GM19351 (cell line): ENCODE measurements around the gene ATE1.
"Not testable (repeated sequence)": the region's sequence is repeated elsewhere in the genome, so short reads cannot be mapped to it uniquely, and the experiment has no call there.

Experiments used
- ATAC-seq: cut with Tn5 transposase; IDR thresholded peaks from one replicate; pipeline ENCODE4 v1.9.1; 2021; ENCODE audit warnings: mild to moderate bottlenecking, moderate library complexity; ENCODE audit not compliant: unreplicated experiment

The ATE1 gene

DNA sequence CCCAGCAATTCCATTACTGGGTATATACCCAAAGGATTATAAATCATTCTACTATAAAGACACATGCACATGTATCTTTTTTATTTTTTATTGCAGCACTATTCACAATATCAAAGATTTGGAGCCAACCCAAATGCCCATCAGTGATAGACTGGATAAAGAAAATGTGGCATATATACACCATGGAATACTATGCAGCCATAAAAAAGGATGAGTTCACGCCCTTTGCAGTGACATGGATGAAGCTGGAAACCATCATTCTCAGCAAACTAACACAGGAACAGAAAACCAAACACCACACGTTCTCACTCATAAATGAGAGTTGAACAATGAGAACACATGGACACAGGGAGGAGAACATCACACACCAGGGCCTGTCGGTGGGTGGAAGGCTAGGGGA, 228.1 kb downstream of the ATE1 start:
- ATAC-seq: not testable (repeated sequence)

DNA sequence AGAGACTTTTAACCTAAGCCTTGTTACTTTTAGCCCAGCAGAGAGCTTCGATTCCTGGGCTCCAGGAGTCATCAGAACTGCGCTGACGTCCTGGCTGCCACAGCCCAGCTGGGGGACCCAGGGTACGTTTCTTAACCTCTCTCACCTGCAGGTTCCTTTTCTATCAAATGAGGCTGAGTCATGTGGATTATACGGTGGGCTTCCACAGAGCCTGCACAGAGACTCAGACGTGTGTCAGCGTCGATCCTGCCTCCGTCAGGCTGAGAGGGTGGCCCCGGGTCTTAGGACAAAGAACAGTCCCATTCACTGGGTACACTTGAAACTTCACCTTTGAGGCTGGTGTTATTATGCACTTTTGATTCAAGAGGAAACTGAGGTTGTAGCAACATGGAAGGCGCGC, 228.9 kb downstream of the ATE1 start:
- no peak for ATAC-seq

DNA sequence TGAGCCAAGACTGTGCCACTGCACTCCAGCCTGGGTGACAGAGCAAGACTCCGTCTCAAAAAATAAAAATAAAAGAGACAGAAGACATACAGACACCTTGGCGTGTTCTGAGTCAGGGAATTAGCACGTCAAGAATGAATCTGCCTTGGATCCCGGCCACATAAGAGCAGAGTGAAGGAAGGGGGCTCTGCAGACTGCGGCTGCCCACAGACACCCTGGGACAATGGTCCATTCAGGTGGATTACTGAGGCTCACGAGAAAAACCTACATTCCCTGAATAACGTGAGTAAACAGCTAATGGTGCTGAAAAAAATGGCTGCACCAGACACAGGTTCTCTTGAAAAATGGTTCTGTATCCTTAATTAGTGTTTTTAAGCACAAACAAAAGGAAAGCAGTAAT, 229.5 kb downstream of the ATE1 start:
- ATAC-seq: no peak

DNA sequence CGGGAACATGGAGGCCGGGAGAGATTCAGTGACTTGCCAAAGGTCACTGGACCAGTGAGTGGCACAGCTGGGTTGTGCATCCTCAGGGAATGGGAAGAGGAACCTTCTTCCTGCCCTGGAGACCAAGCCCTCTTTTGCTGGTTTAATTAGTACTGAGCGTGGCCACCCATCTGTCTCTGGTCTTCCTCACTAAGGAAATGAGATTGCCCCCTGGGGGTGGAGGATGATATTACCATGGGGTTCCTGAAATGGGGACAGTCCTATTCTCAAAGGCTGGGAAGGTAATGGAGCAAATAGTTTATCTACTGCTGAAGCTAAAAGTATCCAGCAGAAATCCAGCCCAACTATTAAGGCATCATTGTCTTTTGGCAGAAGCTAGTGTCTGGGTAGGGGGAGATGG, 231.0 kb downstream of the ATE1 start:
- ATAC-seq: peak; percentile 68

DNA sequence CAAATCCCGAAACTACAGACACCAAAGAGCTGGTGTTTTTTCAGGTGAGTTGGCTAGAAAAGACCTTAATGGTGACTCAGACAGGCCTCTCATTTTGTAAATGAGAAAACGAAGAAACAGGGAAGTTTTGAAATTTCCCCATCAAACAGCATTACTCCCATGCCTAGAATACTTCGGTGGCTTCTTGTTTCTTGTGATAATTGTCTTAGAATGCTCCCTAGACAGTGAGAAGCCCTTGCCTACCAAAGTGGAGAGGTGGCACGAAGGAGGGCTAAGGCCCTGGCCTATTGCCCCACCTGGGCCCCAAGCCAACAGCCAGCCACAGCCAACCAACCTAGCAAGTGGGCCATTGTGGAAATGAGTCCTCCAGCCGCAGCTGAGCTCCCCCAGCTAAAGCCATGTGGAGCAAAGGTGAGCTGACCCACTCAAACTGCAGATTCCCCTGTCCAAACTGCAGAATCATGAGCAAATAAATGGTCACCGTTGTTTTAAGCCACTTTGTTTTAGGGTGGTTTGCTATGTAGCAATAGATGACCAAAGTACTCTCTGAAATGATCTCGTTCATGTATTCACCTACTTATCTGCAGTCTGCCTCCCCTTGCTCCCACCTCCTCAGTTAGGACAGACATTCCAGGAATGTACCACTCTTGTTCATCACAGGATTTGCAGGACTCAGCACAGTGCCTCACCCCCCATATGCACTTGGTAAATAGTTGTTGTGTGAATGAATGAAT, 231.9 kb downstream of the ATE1 start:
- ATAC-seq: no peak

DNA sequence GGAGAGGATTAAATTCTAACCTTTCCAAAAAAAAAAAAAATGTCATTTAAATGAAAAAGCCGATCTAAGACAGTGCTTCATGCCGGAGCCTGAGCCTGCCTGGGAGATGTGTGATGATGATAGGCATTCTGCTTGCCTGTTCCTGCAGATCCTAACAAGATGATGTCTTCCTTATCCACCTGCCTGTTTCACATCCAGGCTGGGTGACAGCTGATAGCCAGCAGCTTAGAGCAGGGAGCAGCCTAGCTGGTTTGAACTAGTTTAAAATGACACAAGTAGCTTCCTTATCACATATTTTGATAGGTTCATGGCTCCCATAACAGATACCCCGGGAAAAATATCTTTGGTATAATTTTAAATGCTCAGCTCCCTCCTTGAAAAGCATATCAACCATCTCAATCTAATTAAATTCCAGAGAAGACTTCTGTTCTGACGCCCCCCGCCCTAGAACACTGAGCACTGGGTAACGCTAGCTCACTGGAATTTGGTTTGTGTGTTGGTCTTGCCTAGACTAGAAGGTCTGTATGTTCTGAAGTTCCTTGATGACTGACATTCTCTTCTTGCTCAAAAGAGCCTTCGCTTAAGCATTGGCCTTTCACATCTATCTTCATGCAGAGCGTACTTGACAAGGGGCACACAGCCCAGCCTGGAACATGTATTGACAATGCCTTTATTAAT, 232.7 kb downstream of the ATE1 start:
- no peak for ATAC-seq

DNA sequence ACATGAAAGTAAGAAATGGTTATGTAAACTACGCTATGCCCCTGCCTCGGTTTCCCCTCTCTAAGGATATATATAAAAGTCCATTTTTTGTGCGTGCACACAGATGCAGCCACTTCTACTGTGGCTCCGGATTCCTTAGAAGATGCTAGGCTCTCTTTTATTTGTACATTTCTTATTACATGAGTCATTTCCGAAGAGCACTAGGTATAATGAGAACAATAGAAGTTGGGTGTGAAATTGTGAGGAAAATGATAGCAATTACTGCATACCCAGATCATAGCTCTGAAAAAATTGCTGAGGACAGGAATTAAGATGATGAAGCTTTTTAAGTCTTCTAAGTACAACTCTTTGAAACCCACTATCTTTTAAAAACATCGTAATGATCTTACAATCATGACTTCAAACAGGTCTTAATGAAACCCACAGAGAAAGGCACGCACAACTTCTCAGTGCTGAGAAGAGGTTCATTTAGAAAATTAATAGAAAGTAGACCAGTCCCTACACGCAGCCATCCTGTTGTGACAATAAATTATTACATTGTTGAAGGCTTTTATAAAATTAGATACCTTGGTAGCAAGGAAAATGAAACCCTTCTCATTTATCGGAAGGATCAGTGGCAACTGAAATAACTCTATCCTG, 233.4 kb downstream of the ATE1 start:
- no peak for ATAC-seq

DNA sequence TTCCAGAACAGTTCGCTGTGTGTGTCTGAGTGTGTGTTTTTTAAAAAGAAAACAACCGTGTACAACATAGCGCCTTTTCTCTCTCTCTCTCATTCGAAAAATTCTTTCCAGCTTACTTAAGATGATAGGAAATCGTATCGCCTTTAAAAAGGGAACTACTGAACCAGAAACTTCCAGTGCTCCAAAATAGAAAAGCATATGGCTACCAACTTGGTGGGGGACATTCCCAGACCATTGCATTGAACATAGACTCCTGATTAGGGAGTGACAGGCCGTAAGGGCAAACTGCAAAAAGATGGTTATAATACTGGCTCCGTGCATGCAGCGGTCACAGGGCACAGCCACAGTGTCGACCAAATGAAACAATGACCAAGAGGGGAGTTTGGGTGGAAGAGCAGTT, 235.2 kb downstream of the ATE1 start:
- no peak for ATAC-seq

DNA sequence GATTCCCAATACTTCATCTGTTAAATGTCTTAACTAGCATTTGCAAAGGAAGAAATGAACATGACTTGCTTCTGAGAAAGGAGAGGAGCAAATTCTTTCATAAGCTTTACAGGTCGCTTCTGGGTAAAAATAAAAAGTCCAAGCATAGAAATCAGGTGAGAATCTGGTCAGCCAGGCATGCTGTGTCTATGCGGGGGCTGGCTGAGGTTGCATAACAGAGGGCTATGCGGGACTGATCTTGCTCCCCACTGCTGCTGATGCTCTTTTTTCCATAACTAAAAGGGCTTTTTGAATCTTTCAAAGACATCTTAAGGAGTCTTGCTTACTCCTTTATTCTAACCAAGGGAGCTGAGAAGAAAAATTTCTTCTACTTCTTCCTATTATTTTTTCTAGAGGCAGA, 236.9 kb downstream of the ATE1 start:
- no peak for ATAC-seq
